Measurements from ENCODE around the gene CFHR3.
"Not testable (repeated sequence)": the region's sequence is repeated elsewhere in the genome, so short reads cannot be mapped to it uniquely, and the experiment has no call there.

The CFHR3 gene

DNA sequence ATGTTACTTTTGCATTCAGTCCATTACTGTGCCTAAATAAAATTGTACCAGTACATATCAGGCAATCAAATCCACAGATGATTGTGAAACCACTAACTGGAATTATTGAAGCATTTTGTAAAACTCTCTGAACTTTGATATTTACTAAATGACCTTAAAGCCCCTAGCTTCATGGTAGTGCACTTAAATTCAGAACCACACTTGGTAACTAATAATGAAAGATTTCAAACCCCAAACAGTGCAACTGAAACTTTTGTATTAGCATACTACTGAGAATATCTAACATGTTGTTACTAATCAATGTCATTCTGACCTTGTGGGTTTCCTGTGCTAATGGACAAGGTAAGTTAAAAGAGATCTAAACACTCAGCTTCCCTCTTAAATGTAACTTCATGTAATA lies at the start of gene CFHR3:
CFHR3 (plus strand) TSS at position 238 of the 400 bp plus-strand sequence; CDS start at position 285, 47 bp downstream.
- no peak for DNase-seq (ENCODE audit: low spot score)

DNA sequence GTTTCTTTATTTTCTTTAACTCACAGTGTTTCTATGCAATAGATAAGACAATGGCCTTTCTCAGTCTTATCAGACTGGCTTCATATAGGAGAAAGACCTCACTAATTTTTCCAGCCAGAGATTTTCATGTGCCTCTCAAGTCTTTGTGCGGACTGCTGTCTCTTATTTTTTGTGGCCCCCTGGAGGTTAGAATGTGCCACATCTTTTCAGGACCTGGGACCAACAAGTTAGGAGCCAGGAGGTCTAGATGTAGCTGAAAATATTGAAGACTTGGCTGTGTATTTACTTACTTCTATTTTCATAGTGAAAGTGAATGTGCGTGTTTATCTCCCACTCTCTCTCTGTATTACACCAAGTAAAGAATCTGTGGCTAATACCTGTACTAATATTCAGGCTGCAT lies 42.1 kb upstream of the CFHR3 start:
- DNase-seq (ENCODE audit: low spot score): no peak

DNA sequence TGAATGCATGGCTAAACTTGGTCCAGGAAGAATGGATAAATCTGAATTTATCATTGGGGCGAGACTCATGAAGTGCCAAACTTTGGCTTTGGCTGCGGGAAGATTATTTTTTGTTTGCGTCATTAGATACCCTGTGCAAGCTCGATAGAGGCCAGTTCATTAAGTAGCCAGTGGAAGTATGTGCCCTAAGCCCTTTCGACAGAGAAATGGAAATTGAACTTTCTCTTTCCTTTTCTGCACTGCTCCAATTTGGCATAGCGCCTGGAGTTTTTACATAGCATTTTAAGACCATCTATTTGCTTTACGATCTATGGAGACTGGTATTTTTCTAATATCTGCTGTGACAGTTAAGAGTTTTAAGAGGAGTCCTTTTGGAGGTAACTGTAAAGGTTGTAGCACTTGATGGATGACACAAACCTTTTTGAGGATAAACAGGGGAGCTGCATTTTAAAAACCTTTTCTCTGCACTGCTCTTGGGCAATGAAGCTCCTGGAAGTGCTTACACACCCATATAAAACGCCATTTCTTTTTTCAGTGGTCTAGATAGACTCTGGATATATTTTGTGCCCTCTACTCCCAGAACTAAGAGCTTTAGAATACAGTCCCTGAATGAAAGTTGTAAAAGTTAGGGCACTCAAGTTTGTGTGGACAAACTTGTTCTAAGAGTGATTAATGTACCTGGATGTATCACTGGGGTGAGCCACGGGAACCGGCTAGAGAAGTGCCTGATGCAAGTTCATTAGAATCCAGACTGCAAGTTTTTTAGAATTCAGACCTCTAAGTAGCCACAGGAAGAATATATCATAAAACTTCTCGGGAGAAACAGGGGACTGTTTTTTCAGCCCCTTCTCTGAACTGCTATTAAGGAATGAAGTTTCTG lies 41.3 kb upstream of the CFHR3 start:
- no peak for DNase-seq (ENCODE audit: low spot score)

- no peak for DNase-seq (ENCODE audit: low spot score)
Observed at GRCh38 chr1:196734006-196734405, 40.6 kb upstream of the CFHR3 start.

- no peak for DNase-seq (ENCODE audit: low spot score)
Observed at GRCh38 chr1:196734460-196734859, 40.2 kb upstream of the CFHR3 start.

DNA sequence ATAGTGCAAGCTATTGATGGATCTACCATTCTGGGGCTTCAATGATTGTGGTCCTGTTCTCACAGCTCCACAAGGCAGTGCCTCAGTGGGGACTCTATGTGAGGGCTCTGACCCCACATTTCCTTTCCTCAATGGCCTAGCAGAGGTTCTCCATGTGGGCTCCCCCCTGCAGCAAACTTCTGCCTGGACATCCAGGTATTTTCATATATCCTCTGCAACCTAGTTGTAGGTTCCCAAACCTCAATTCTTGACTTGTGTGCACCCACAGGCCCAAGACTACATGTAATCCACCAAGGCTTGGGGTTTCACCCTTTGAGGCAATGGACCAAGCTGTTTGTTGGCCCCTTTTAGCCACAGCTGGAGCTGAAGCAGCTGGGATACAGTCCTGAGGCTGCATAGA lies 35.9 kb upstream of the CFHR3 start:
- DNase-seq (ENCODE audit: low spot score): no peak

DNA sequence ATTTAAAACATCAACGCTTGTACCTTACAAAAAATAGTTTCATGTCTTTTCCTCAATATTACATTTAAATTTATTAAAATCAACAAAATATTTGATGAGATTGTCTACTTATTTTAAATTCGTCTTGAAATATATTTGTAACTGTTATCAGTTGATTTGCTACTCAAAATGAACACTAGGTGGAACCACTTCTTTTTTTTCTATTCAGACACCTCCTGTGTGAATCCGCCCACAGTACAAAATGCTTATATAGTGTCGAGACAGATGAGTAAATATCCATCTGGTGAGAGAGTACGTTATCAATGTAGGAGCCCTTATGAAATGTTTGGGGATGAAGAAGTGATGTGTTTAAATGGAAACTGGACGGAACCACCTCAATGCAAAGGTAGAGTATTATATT lies 31.4 kb upstream of the CFHR3 start:
- peak; percentile 20 for DNase-seq (ENCODE audit: low spot score)

DNA sequence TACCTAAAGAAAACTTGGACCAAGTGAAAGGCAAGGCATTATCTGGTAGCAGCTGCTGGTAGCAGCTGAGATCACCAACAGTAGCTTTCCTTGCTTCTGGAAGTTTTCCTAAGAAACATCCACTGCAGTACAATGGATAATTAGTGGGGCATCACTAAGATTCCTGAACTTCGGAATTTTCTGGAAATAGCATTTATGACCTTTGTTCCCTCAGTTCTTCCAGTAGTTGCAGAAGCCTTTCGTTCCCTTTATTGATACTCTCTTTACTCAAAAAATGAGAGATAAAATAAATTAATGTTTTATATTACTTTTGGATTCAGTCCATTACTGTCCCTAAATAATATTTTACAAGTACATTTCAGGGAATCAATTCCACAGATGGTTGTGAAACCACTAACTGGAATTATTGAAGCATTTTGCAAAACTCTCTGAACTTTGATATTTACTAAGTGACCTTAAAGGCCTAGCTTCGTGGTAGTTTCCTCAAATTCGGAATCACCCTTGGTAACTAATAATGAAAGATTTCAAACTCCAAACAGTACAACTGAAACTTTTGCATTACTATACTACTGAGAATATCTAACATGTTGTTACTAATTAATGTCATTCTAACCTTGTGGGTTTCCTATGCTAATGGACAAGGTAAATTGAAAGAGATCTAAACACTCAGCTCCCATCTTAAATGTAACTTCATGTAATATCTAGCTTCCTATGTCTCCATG lies 9.5 kb upstream of the CFHR3 start:
- not testable (repeated sequence) for DNase-seq (ENCODE audit: low spot score)

- not testable (repeated sequence) for DNase-seq (ENCODE audit: low spot score)
Observed at GRCh38 chr1:196769823-196770222, 4.8 kb upstream of the CFHR3 start.

DNA sequence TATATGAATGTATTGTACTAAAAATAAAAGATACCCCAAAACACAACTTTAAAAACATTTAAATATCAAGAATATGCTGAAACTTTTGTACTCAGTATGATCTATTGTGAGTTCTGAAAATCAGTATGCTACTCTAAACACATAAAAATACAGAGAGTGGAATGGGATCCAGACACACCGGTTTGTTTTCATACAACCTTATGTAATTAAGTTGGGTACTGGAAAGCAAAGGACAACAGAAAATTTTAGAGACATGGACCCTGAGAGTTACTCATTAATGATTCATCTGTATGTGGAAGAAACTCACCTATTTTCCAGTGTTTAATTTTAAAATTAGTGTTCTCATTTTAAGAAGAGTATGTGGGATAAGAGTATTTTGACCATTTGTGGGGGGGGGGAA lies 927 bp upstream of the CFHR3 start:
- DNase-seq (ENCODE audit: low spot score): no peak

DNA sequence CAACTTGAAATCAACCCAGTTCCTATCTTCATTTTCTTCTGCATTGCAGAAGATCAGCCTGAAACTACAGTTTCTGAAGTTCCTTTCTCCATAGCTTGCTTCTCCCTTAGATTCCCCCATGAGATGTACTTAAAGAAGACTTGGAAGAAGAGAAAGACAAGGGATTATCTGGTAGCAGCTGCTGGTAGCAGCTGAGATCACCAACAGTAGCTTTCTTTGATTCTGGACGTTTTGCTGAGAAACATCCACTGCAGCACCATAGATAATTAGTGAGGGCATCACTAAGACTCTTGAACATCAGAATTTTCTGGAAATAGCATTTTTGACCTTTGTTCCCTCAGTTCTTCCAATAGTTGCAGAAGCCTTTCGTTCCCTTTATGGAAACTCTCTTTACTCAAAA lies 465 bp upstream of the CFHR3 start:
- no peak for DNase-seq (ENCODE audit: low spot score)

GRCh38 chr1:196777603-196778002 lies 3.0 kb downstream of the CFHR3 start:
- no peak for DNase-seq (ENCODE audit: low spot score)

DNA sequence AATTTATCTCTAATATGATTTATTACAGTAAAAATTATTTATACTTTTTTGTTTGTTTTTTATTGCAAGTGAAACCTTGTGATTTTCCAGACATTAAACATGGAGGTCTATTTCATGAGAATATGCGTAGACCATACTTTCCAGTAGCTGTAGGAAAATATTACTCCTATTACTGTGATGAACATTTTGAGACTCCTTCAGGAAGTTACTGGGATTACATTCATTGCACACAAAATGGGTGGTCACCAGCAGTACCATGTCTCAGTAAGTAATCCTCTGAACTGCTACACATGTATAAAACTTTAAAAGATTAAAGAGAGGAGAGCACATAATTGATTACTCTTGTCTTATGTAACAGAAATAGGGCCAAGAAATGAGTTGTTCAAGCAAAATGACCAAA lies 4.5 kb downstream of the CFHR3 start:
- no peak for DNase-seq (ENCODE audit: low spot score)

- DNase-seq (ENCODE audit: low spot score): not testable (repeated sequence)
Observed at GRCh38 chr1:196791252-196791651, 16.6 kb downstream of the CFHR3 start.

DNA sequence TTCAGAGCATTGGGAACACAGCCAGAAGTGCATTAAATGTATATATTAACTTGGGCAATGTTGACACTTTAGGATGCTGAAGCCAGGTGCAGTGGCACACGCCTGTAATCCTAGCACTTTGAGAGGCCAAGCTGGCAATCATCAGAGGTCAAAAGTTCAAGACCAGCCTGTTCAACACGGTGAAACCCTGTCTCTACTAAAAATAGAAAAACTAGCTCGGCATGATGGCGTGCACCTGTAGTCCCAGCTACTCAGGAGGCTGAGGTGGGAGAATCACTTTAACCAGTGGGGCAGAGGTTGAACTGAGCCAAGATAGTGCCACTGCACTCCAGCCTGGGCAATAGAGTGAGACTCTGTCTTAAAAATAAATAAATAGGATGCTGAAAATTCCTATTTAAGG lies 19.5 kb downstream of the CFHR3 start:
- DNase-seq (ENCODE audit: low spot score): not testable (repeated sequence)

DNA sequence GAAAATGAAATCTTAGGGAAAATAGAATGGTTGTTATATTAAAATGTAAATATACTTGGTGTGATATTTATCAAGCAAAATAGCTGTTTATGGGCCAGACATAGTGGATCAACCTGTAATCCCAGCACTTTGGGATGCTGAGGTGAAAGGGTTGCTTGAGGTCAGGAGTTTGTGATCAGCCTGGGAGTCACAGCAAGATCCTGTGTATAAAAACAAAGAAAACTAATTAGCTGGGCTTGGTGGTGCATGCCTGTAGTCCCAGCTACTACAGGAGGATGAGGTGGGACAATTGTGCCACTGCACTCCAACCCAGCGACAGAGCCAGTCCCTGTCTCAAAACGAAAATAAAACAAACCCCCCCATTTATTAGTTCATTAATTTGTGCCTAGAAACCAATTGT lies 23.3 kb downstream of the CFHR3 start:
- no peak for DNase-seq (ENCODE audit: low spot score)

DNA sequence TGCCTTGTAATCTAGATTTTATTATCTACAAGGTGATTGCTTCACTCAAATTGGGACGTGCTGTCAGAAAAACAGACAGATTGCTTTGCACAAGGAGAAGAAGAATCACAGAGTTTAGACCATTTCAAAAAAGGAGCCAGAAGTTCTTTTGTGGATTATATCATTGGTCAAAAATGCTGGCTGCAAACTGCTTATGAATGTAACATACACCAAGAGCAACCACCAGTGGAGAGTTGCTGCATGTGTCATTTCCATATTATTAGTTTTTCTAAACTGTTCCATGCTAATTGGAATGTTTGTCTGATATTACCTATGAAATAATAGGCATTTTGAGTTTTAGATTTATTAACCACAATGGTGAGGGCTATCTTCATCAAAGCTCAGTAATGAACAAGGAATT lies 27.3 kb downstream of the CFHR3 start:
- not testable (repeated sequence) for DNase-seq (ENCODE audit: low spot score)

DNA sequence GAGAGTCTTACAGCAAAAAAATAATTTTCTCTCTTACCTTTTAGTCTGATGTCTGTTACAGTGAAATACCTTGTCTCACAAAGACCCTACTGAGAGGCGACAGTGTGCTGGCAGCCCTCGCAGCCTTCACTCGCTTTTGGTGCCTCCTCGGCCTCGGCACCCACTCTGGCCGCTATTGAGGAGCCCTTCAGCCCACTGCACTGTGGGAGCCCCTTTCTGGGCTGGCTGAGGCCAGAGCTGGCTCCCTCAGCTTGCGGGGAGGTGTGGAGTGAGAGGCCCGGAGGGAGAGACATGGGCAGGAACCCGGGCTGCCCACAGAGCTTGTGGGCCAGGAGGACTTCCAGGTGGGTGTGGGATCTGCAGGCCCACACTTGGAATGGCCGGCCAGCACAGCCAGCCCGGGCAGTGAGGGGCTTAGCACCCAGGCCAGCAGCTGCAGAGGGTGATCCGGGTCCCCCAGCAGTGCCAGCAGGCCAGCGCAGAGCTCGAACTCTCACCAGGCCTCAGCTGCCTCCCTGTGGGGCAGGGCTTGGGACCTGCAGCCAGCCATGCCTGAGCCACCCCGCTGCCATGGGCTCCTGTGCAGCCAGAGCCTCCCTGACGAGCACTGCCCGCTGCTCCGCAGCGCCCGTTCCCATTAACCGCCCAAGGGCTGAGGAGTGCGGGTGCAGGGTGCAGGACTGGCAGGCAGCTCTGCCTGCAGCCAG lies 34.0 kb downstream of the CFHR3 start:
- no peak for DNase-seq (ENCODE audit: low spot score)

GRCh38 chr1:196817442-196817841 lies 42.8 kb downstream of the CFHR3 start:
- DNase-seq (ENCODE audit: low spot score): not testable (repeated sequence)

GRCh38 chr1:196819531-196819930 lies 44.9 kb downstream of the CFHR3 start, which contains the start of gene CFHR1:
Gene CFHR1, plus strand, starts transcription at chr1:196819731. Its CDS starts 114 bp downstream, at chr1:196819845.
- DNase-seq (ENCODE audit: low spot score): not testable (repeated sequence)

DNA sequence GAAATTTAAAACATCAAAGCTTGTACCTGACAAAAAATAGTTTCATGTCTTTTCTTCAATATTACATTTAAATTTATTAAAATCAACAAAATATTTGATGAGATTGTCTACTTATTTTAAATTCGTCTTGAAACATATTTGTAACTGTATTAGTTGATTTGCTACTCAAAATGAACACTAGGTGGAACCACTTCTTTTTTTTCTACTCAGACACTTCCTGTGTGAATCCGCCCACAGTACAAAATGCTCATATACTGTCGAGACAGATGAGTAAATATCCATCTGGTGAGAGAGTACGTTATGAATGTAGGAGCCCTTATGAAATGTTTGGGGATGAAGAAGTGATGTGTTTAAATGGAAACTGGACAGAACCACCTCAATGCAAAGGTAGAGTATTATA lies 53.2 kb downstream of the CFHR3 start:
- DNase-seq (ENCODE audit: low spot score): peak; percentile 48
